ENCODE measurements around the gene TCF4.

Gene TCF4

DNA sequence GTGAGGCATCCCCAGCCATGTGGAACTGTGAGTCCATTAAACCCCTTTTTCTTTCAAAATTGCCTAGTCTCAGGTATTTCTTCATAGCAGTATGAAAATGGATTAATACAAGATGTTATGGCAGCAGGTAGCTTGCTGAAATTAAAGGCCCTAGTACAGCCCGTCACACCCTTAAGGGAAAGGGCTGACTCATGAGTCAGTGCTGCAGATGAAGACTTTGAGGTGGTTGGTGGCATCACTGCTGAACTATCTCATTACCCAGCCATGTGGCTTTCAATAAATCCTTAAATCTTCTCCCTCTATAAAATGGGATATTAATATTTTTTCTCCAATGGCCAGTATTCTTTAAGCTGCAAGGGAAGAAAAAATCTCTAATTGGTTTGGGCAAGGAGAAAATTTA lies 402.6 kb downstream of the TCF4 start:
- no peak overlapping the region for H3K4me3 ChIP-seq (replicated peaks; ENCODE audit: low read depth, low read length)
- TF ChIP-seq, protein P1, sequence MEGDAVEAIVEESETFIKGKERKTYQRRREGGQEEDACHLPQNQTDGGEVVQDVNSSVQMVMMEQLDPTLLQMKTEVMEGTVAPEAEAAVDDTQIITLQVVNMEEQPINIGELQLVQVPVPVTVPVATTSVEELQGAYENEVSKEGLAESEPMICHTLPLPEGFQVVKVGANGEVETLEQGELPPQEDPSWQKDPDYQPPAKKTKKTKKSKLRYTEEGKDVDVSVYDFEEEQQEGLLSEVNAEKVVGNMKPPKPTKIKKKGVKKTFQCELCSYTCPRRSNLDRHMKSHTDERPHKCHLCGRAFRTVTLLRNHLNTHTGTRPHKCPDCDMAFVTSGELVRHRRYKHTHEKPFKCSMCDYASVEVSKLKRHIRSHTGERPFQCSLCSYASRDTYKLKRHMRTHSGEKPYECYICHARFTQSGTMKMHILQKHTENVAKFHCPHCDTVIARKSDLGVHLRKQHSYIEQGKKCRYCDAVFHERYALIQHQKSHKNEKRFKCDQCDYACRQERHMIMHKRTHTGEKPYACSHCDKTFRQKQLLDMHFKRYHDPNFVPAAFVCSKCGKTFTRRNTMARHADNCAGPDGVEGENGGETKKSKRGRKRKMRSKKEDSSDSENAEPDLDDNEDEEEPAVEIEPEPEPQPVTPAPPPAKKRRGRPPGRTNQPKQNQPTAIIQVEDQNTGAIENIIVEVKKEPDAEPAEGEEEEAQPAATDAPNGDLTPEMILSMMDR (IDR thresholded peaks at IDR 0.05; ENCODE audit: low read depth, low read length, missing control alignments): no peak
- DNase-seq (ENCODE audit: extremely low read depth, low read depth): no peak

DNA sequence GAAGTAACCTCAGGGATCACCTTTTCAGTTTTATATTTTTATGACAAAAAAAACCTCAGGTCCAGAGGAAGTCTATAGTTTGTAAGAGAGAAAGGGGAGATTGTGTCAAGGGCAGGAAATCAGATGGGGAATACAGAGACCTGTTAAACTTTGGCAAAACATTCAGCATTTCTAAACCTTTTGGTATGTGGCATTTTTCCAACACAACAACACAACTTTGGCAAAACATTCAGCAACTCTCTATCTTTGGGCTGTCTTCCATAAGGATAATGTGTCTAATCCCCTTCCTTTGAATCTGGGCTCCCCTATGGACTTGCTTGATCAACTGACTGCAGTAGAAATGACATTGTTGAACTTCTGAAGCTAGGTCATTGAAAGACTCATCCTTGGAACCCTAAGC lies 408.2 kb downstream of the TCF4 start:
- peak; percentile 65 for DNase-seq (ENCODE audit: extremely low read depth, low read depth)

DNA sequence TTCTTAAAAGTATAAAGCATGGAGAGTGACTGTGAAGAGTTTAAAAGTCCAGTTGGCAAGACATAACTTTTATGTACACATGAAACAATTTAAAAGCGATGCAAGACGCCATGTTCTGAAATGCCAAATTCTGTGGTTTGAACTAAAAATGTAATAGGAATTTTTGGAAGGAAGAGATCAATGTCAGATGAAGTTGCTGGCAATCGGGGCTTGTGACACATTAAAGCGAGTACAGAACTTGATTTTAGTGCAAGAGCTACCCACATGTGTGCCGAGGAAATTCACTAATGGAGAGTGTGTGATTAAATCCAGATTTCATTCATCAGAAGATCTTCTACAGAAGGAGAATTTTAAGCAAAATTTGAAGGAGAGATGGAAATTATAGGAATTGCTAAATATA lies 408.6 kb downstream of the TCF4 start:
- peak overlapping the region; percentile 15; the same call in 1 of the 2 replicates for H3K4me3 ChIP-seq (replicated peaks; ENCODE audit: low read depth, low read length)
- TF ChIP-seq, protein P1 (IDR thresholded peaks at IDR 0.05; ENCODE audit: low read depth, low read length, missing control alignments): no peak
- peak; percentile 43 for DNase-seq (ENCODE audit: extremely low read depth, low read depth)

More for the DNA sequence above, 408.2 kb downstream of the TCF4 start:
- H3K4me3 ChIP-seq (replicated peaks; ENCODE audit: low read depth, low read length): no peak overlapping the region
- TF ChIP-seq, protein P1 (IDR thresholded peaks at IDR 0.05; ENCODE audit: low read depth, low read length, missing control alignments): no peak

DNA sequence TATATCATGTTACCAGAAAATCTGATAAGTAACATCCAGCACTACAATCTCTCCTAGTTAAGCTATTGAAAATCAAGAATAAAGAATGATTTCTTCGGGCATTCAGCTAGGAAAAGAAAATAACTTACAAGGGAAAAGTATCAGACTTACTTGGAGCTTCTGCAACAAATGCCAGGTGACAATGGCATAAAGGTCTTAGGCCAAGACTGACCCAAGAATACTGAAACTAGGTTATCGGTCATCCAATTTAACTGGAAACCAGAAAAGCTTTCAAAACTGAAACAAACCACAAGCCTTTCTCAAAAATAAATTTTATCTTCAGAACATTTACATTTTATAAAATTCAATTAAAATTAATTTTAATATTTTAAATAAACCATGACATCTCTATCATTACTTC lies 414.7 kb downstream of the TCF4 start:
- no peak overlapping the region for H3K4me3 ChIP-seq (replicated peaks; ENCODE audit: low read depth, low read length)
- DNase-seq (ENCODE audit: extremely low read depth, low read depth): no peak
- TF ChIP-seq, protein P1 (IDR thresholded peaks at IDR 0.05; ENCODE audit: low read depth, low read length, missing control alignments): no peak
